GM21723 (cell line): ENCODE results near the gene TVP23A.
"Not testable (repeated sequence)": the region's sequence is repeated elsewhere in the genome, so short reads cannot be mapped to it uniquely, and the experiment has no call there.

Experiments
- ATAC-seq: cut with Tn5 transposase; IDR thresholded peaks from one replicate; pipeline ENCODE4 v1.9.1; 2021; ENCODE audit warnings: mild to moderate bottlenecking, moderate library complexity; ENCODE audit not compliant: unreplicated experiment

Gene TVP23A

GRCh38 chr16:10806698-10807097, 11.9 kb downstream of the TVP23A start:
- ATAC-seq: no peak

GRCh38 chr16:10805334-10805733, 13.3 kb downstream of the TVP23A start:
- no peak for ATAC-seq

DNA sequence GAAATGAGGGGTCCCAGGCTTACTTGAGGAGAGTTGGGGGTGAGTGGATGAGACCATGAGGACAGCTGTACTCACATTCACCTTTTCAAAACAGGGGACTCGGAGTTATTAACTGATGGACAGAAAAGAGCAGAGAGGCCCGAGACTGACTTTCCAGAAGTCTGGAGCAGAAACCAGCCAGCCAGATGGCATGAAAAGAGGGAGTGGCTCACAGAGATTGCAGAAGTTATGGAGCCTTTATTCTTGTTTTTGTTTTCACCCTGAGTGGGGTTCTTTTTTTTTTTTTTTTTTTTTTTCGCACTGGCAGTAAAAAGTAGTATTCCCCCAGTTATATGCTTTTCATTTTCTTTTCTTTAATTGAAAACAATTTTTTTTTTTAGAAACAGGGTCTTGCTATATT, 18.9 kb downstream of the TVP23A start:
- ATAC-seq: no peak

DNA sequence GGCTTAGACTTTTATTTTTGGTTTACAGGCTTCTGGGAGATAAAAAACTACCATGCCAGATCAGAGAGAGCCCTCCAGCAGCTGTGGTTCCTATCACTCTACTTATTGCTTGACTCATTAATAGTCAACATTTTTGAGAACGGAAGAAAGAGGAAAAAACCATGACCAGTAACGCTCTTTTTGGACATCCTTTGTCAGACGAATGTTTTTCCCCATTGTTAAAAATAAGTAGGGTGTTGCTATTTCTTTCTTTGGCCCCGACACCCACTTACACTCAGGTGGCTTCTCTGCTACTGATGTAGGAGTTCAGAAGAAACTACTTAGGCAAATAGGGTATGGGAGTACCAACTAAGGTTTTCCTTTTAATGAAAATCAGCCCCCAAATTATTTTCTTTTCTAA, 27.5 kb downstream of the TVP23A start:
- peak; percentile 71 for ATAC-seq

DNA sequence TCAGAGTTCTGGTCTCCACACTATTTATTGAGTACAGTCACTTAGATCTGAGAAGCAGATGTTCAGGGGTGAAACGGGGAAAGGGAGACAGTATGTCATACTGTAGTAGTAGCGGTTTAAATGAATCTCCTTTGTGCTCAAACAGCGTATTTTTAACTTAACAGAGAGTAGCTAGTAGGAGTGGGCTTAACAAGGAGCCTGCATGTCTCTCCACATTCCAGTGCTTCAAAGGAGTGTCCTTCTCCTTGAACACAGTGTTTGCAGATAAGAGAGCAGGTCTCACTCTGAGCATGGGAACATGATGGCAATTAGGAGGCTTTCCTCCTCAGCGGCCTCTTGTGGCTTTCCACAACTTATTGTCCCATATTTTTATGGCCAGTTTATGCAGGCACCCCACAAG, 30.0 kb downstream of the TVP23A start:
- ATAC-seq: not testable (repeated sequence)

DNA sequence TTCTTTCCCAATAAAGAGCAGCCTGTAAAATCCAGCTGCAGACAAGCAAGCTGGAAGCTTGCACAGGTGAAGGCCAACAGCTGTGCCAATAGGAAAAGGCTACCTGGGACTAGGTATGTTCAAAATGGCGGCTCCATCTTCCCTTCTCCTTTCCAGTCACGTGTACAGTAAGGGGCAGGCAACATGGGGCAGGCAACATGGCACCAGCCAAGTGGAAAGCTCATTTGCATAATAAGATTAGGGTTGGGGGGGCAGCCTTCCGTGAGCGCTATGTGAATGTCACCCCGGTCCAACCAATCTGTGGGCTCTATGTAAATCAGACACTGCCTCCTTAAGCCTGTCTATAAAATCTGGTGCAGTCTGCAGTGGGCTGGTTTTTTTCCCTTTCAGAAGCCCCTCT, 31.3 kb downstream of the TVP23A start:
- ATAC-seq: no peak

DNA sequence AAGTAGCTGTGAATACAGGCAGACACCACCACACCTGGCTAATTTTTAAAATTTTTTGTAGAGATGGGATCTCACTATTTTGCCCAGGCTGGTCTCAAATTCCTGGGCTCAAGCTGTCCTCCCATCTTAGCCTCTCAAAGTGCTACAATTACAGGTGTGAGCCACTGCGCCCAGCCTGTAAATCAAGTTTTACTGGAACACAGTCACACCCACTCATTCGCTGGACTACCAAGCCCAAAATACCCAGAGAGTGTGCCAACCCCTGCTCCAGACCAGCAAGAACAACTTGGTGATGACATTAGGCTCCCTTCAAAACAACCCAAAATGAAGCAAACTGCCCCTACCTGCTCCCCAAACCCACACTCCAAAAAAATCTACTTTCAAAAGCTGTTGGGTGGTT, 36.0 kb downstream of the TVP23A start:
- ATAC-seq: no peak

DNA sequence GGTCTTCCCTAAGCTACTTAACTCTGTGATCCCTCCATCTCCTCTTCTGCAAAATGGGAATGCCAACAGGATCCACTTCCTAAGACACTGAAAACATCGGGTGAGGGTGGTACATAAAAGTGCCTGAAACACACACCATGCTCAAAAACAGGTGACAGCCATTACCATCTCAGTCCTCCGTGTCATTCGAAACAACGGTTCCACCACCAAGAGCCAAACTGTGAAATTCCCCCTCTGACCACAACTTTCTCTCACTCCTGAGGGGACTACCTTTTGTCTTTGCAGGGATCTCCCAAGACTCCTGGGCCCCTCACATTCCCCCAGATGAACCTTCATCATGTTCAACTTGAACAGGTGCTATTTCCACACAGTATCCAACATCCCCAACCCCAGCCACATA, 38.0 kb downstream of the TVP23A start:
- no peak for ATAC-seq

DNA sequence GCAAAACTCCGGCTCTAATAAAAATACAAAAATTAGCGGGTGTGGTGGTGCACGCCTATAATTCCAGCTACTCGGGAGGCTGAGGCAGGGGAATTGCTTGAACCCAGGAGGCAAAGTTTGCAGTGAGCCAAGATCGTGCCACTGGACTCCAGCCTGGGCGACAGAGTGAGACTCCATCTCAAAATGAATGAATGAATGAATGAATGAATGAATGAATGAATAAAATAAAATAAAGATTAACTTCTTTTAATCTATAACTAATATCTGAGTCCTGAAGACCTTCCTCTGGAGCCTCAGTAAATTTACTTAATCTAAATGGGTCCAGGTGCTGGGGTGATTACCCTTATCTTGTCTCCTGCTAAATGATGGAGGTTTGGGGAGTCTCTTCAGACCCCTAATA, 38.7 kb downstream of the TVP23A start:
- ATAC-seq: not testable (repeated sequence)

- no peak for ATAC-seq
These were observed 41.2 kb downstream of the TVP23A start for GRCh38 chr16:10777356-10777755.

DNA sequence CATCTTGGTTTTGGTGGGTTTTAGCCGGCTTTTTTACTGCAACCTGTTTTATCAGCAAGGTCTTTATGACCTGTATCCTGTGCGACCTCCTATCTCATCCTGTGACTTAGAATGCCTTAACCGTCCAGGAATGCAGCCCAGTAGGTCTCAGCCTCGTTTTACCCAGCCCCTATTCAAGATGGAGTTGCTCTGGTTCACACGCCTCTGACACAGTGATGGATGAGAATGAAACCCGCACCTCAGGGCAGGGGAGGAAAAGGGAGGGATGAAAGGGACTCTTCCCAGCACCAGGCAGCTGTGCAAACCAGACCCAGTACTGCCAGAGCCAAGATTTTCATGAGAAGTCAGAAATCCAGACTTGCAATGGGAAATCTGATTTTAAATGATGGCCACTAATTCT, 41.7 kb downstream of the TVP23A start:
- not testable (repeated sequence) for ATAC-seq

GRCh38 chr16:10776280-10776679, 42.3 kb downstream of the TVP23A start:
- peak; percentile 81 for ATAC-seq

DNA sequence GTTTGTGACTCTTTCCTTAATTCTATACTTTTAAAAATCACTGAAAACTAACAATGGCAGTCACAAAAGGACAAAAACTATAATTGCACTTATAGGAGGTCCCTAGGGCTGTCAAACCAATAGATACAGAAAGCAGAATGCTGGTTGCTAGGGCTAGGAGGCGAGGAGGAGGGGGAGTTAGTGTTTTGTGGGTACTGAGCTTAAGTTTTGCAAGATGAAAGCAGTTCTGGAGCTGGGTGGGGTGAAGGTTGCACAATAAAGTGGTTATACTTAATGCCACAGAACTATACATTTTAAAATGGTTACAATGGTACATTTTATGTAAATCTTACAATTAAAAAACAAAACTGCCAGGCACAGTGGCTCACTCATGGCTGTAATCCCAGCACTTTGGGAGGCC, 47.7 kb downstream of the TVP23A start:
- ATAC-seq: no peak

- ATAC-seq: no peak
These were observed 49.2 kb downstream of the TVP23A start for GRCh38 chr16:10769381-10769780.

DNA sequence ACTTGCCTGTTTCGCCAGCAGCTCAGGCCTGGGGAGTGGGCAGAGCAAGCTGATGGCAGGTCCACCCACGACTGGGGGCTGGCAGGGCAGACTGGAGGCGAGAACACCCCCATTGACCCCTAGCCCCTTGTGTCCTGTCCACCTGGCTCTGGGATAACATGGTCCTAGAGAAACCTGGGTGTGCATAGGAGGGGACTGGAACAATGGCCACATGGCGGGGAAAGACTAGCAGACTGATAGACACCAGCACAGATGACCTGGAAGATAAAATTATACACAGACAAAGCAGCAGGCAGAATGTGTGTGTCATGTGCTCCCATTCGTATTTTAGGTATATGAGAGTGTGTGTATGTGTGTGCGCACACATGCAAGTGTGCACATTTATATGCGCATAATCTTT, 51.5 kb downstream of the TVP23A start:
- ATAC-seq: no peak

- peak; percentile 67 for ATAC-seq
These were observed 52.8 kb downstream of the TVP23A start for GRCh38 chr16:10765772-10766171.

DNA sequence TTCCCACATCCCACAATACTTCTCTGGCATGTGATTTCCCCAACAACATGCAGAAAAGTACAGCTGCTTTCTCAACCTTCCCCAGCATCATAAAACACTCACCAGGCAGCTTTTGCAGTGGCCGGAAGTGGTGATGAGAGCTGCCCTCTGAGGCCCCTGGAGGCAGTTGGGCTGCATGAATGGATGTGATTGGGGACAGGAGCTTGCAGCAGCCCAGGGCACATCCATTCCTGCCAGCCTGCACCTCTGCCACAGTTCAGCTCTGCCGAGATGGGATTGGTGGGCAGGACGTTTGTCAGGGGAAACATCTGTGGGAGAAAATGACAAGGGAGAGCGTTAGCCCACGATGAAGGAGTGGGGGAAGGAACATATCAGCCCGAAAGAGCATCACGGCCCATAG, 55.1 kb downstream of the TVP23A start:
- no peak for ATAC-seq

GRCh38 chr16:10762336-10763016, 56.1 kb downstream of the TVP23A start:
- ATAC-seq: no peak

- ATAC-seq: no peak
These were observed 57.2 kb downstream of the TVP23A start for GRCh38 chr16:10761373-10761772.

GRCh38 chr16:10760858-10761257, 57.7 kb downstream of the TVP23A start:
- ATAC-seq: no peak

- no peak for ATAC-seq
These were observed 62.0 kb downstream of the TVP23A start for GRCh38 chr16:10756574-10756973.

DNA sequence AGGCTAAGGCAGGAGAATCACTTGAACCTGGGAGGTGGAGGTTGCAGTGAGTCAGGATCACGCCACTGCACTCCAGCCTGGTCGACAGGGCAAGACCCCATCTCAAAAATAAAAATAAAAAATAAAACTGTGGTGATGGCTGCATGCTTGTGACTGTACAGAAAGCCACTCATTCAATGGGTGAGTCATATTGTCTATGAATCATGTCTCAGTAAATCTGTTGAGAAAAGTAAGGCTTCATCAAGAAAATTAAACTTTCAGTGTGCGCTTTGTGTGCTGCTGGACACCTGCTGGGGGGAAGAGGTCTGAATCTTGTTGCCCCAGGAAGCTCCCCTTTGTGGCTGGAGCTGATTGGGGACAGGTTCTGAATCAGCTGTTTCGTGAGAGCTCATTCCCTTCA, 63.7 kb downstream of the TVP23A start:
- ATAC-seq: no peak

DNA sequence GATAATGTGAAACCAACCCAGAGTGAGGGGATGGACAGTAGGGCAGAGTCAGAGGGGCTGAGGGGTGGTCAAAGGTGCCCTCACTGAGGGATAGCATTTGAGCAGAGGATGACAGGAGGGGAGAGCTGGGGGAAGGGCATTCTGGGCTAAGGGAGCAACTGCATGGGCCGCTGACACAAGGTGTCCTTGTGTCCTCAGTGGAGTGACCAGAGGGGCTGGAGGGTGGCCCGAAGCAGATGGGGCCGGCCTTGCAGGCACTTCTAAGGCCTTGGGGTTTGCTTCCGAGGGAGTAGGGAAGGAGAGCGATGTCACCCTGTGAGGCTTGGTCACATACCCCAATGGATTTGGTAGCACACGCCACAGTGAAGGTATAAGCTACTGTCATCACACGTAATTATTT, 64.9 kb downstream of the TVP23A start:
- ATAC-seq: no peak
